ENCODE measurements around the gene VAT1. TPM values are rescaled to one million over a fixed set of nuclear protein-coding genes. Genes with fewer than 3 reads are reported as not detected.

The VAT1 gene
- polyA plus RNA-seq, 1 of the 3 experiments (the other 2 are of a cell fraction), result 170 TPM

- Histone ChIP-seq H3K27me3 (ENCODE audit: insufficient read depth) (no peaks in the 10 kb centered on the region), H3K9me3 (no peaks in the 10 kb centered on the region), H2AFZ (ENCODE audit: low read depth) (no peak overlapping the region), H3F3A (replicated peaks; ENCODE audit: insufficient read depth) (peaks cover 66% of the 10 kb centered on the region), H3K4me3 (ENCODE audit: low read depth in 2 of 2, low read length in 1 of 2) (peak overlapping the region; percentile 85 to 87), H3K9ac (peak overlapping the region; percentile 100), H3K36me3 (replicated peaks in 1 of 2; ENCODE audit: control insufficient read depth in 1 of 2, insufficient read depth in 2 of 2, low read length in 1 of 2) (peaks cover 34 to 40% of the 10 kb centered on the region in 2 experiments), H3K79me2 (ENCODE audit: insufficient read depth) (peaks cover 41% of the 10 kb centered on the region), H3K4me1 (ENCODE audit: control insufficient read depth in 1 of 2, insufficient read depth in 2 of 2, low read depth in 1 of 2, low read length in 1 of 2) (peaks cover 6 to 11% of the 10 kb centered on the region in 2 experiments; a peak in 2 of 4 replicates), H4K20me1 (ENCODE audit: insufficient read depth) (peaks cover 41% of the 10 kb centered on the region), H3K27ac (ENCODE audit: low read depth in 2 of 2, low read length in 1 of 2) (peak overlapping the region; percentile 87 to 90), H3K4me2 (peak overlapping the region; percentile 78), H3K9me2 (no peaks in the 10 kb centered on the region)
- no peak for DNase-seq
- ChIA-PET POLR2A (interaction anchor here (0.6 to 2.8 kb wide), 10 partner anchors 13 to 445 kb away, joined by 3 to 20 read pairs (median 6); partner anchors contain the start of genes AOC2, BRCA1, PSME3 and RND2), CTCF (interaction anchor here (0.6 to 4.4 kb wide), 10 partner anchors 12 to 421 kb away, joined by 3 to 27 read pairs (median 8); partner anchors contain the start of genes AOC2, BECN1, RND2 and VAT1)
- WGBS (ENCODE audit: low lambda C conversion rate), result under 1% methylated on average over 10 of the region's 10 CpGs
- TF ChIP-seq IRF3 (IDR thresholded peaks at IDR 0.05; ENCODE audit: low read depth, low read length) (no peak), USF1 (IDR thresholded peaks at IDR 0.05; ENCODE audit: borderline replicate concordance, low read depth) (no peak), GATA2 (CRISPR knock-in tag; IDR thresholded peaks at IDR 0.05) (no peak), FOSL2 (IDR thresholded peaks at IDR 0.05; ENCODE audit: borderline replicate concordance, low read depth) (no peak), SMC3 (IDR thresholded peaks at IDR 0.05; ENCODE audit: low read depth, low read length) (no peak), POLR2AphosphoS5 (IDR thresholded peaks at IDR 0.05; ENCODE audit: low read depth, low read length) (no peak), EZH2phosphoT487 (IDR thresholded peaks at IDR 0.05; ENCODE audit: borderline replicate concordance, low read depth) (no peak), TAF1 (IDR thresholded peaks at IDR 0.05; ENCODE audit: borderline replicate concordance, low read depth, low read length) (no peak), PBX3 (IDR thresholded peaks at IDR 0.05) (no peak), RFX5 (IDR thresholded peaks at IDR 0.05; ENCODE audit: low read length) (no peak), ELF1 (IDR thresholded peaks at IDR 0.05) (no peak), FOXM1 (IDR thresholded peaks at IDR 0.05; ENCODE audit: low read depth) (no peak), MXI1 (IDR thresholded peaks at IDR 0.05; ENCODE audit: low read depth, low read length) (no peak), USF2 (IDR thresholded peaks at IDR 0.05; ENCODE audit: borderline replicate concordance, low read depth, low read length) (no peak), FOXJ3 (CRISPR knock-in tag; IDR thresholded peaks at IDR 0.05) (no peak), RXRA (IDR thresholded peaks at IDR 0.05; ENCODE audit: borderline replicate concordance, low read depth) (no peak)
Observed at GRCh38 chr17:42999003-42999525, 23.1 kb downstream of the VAT1 start.

Data from SK-N-SH (cell line).